GM12878 (cell line): ENCODE results near the gene PAPSS2. TPM values are rescaled to one million over a fixed set of nuclear protein-coding genes. Genes with fewer than 3 reads are reported as not detected.

ENCODE experiments used
- ATAC-seq: fragments of 200-7000 bp; cut with Tn5 transposase; 3 replicates; pipeline ENCODE4 v1.9.1; 2020; ENCODE audit warnings: mild to moderate bottlenecking, moderate library complexity
- BruUV-seq: library from RNA; stranded (reverse); fragments of 400-500 nt; replicated peaks from 2 replicates; lab custom pipeline; 2021; lab: Mats Ljungman, UMichigan
- CTCF ChIA-PET: fragments of 300-600 bp; sonication (Branson Sonifier 250); formaldehyde crosslinking; extraction: SDS; loops from one replicate; lab custom pipeline; 2021; ENCODE audit warnings: inconsistent platforms; lab: Yijun Ruan, JAX
- POLR2A ChIA-PET: fragments of 350-600 bp; formaldehyde crosslinking; extraction: SDS; loops from one replicate; lab custom pipeline; 2021; ENCODE audit warnings: inconsistent platforms; lab: Charles Lee
- RAD21 ChIA-PET: fragments of 300-600 bp; sonication (Branson Sonifier 250); formaldehyde crosslinking; loops from one replicate; lab custom pipeline; 2023; ENCODE audit warnings: antibody characterized with exemption; ENCODE audit not compliant: unreplicated experiment; lab: Charles Lee
- SMC1A ChIA-PET: fragments of 300-600 bp; sonication (Branson Sonifier 250); formaldehyde crosslinking; loops from one replicate; lab custom pipeline; 2023; ENCODE audit not compliant: unreplicated experiment, uncharacterized antibody; lab: Charles Lee
- DNase-seq: peaks from one replicate; pipeline ENCODE4 v3.0.0-alpha.2; 2011; ENCODE audit warnings: low read depth, low spot score
- FAIRE-seq: peaks from 3 replicates; lab custom pipeline; 2011; peaks lifted over from hg19 to GRCh38; lab: Jason Lieb, UNC
- H2AFZ ChIP-seq: 2 replicates; pipeline ENCODE4 v1.6.0; 2011; ENCODE audit warnings: low read depth, low read length, control low read depth; ENCODE audit not compliant: control insufficient read depth
- H3K27ac ChIP-seq: 2 replicates; pipeline ENCODE4 v1.5.1; 2011; ENCODE audit warnings: control low read depth; ENCODE audit not compliant: control insufficient read depth, insufficient read depth
- H3K27me3 ChIP-seq, 2 experiments: replicated peaks in 1 of 2; 2 replicates each; pipeline versions ENCODE4 v1.6.0 to v1.6.1; 2011; ENCODE audit warnings: low read length in 1 of 2; ENCODE audit not compliant: control insufficient read depth in 2 of 2, insufficient read depth in 2 of 2
- H3K36me3 ChIP-seq, 2 experiments: 2 replicates each; pipeline ENCODE4 v1.5.1; 2011; ENCODE audit warnings: low read length in 1 of 2; ENCODE audit not compliant: control insufficient read depth in 2 of 2, insufficient read depth in 2 of 2
- H3K4me1 ChIP-seq: 2 replicates; pipeline ENCODE4 v1.6.1; 2011; ENCODE audit warnings: mild to moderate bottlenecking, low read length, moderate library complexity, mixed read lengths; ENCODE audit not compliant: control insufficient read depth, insufficient read depth
- H3K4me2 ChIP-seq: 2 replicates; pipeline ENCODE4 v1.6.0; 2011; ENCODE audit warnings: control low read depth; ENCODE audit not compliant: control insufficient read depth, insufficient read depth
- H3K4me3 ChIP-seq: fragments of 200-600 bp; sonication (generic); 2 replicates; pipeline ENCODE4 v1.5.1; 2016
- H3K79me2 ChIP-seq: 2 replicates; pipeline ENCODE4 v1.6.0; 2011; ENCODE audit warnings: low read length; ENCODE audit not compliant: control insufficient read depth, insufficient read depth
- H3K9ac ChIP-seq: 2 replicates; pipeline ENCODE4 v1.8.0; 2011; ENCODE audit warnings: low read length, control low read depth, mixed read lengths; ENCODE audit not compliant: control insufficient read depth, insufficient read depth
- H3K9me3 ChIP-seq: replicated peaks from 3 replicates; pipeline ENCODE4 v1.5.1; 2011; ENCODE audit warnings: mild to moderate bottlenecking, low read length; ENCODE audit not compliant: control insufficient read depth, insufficient read depth
- H4K20me1 ChIP-seq: 2 replicates; pipeline ENCODE4 v1.6.0; 2011; ENCODE audit not compliant: control insufficient read depth, insufficient read depth
- BCL11A ChIP-seq: IDR thresholded peaks from 2 replicates; pipeline ENCODE4 v1.6.1; 2011; ENCODE audit warnings: low read depth, low read length
- CHD4 ChIP-seq: fragments of 200-600 bp; sonication (generic); IDR thresholded peaks from 2 replicates; pipeline ENCODE4 v1.6.1; 2016; ENCODE audit warnings: mild to moderate bottlenecking
- IKZF1 ChIP-seq: fragments of 450-650 bp; conservative IDR thresholded peaks from 2 replicates; pipeline ENCODE4 v1.6.1; 2017; ENCODE audit warnings: antibody characterized with exemption, mild to moderate bottlenecking
- IKZF2 ChIP-seq, 2 experiments: fragments of 450-650 bp; IDR thresholded peaks; 2 replicates each; pipeline ENCODE4 v1.6.1; 2017; ENCODE audit warnings: mild to moderate bottlenecking in 2 of 2, moderate library complexity in 2 of 2
- KDM1A ChIP-seq: fragments of 200-600 bp; sonication (generic); IDR thresholded peaks from 2 replicates; pipeline ENCODE4 v1.6.1; 2016; ENCODE audit warnings: borderline replicate concordance
- MTA3 ChIP-seq: IDR thresholded peaks from 2 replicates; pipeline ENCODE4 v1.6.1; 2012; ENCODE audit warnings: low read length, inconsistent platforms, borderline replicate concordance
- NFYB ChIP-seq: IDR thresholded peaks from 2 replicates; pipeline ENCODE4 v1.6.1; 2011; ENCODE audit warnings: low read depth, mild to moderate bottlenecking, low read length, improper control_type of control experiment, moderate library complexity; ENCODE audit not compliant: insufficient read depth
- NR2C2 ChIP-seq: IDR thresholded peaks from 2 replicates; pipeline ENCODE4 v1.6.1; 2011; ENCODE audit warnings: borderline replicate concordance, low read depth; ENCODE audit not compliant: control insufficient read depth, insufficient read length
- POLR2AphosphoS2 ChIP-seq: IDR thresholded peaks from 2 replicates; pipeline ENCODE4 v1.6.1; 2011; ENCODE audit warnings: low read depth, mild to moderate bottlenecking, low read length, improper control_type of control experiment, moderate library complexity
- POU2F2 ChIP-seq: IDR thresholded peaks from 3 replicates; pipeline ENCODE4 v1.6.1; 2011; ENCODE audit warnings: low read depth, mild to moderate bottlenecking, low read length, borderline replicate concordance
- RB1 ChIP-seq: fragments of 450-650 bp; formaldehyde crosslinking; IDR thresholded peaks from 2 replicates; pipeline ENCODE4 v1.6.1; 2017; ENCODE audit warnings: mild to moderate bottlenecking, borderline replicate concordance
- SRF ChIP-seq, 2 experiments: IDR thresholded peaks; 2 replicates each; pipeline ENCODE4 v1.6.1; 2011; ENCODE audit warnings: low read depth in 2 of 2, low read length in 2 of 2, mild to moderate bottlenecking in 1 of 2, moderate library complexity in 1 of 2
- STAT3 ChIP-seq: IDR thresholded peaks from 2 replicates; pipeline ENCODE4 v1.6.1; 2011; ENCODE audit warnings: low read depth, low read length, improper control_type of control experiment
- TCF3 ChIP-seq: IDR thresholded peaks from 2 replicates; pipeline ENCODE4 v1.6.1; 2012; ENCODE audit warnings: low read depth, mild to moderate bottlenecking, low read length, borderline replicate concordance; ENCODE audit not compliant: insufficient read depth
- YBX1 ChIP-seq: fragments of 450-650 bp; IDR thresholded peaks from 2 replicates; pipeline ENCODE4 v1.6.1; 2016; ENCODE audit warnings: antibody characterized with exemption
- WGBS: methylation state at CpG from one replicate; pipeline ENCODE4 v1.1.6; 2016; ENCODE audit warnings: low lambda C conversion rate; ENCODE audit not compliant: insufficient replicate concordance, insufficient coverage; ENCODE audit errors: missing lambda C conversion rate; 5-methylcytosine and 5-hydroxymethylcytosine counted together
- in situ Hi-C: fragments of 300-500 bp; cut with MboI; formaldehyde crosslinking; loops from 9 replicates; pipeline ENCODE4 v1.14.3; 2018; ENCODE audit warnings: mixed read lengths
- intact Hi-C: fragments of 100-400 bp; cut with micrococcal nuclease; formaldehyde crosslinking; loops from one replicate; pipeline ENCODE4 v1.14.2; 2022; ENCODE audit not compliant: unreplicated experiment
- polyA plus RNA-seq, 11 experiments: library from polyadenylated mRNA; depleted of rRNA in 4 of 11; unstranded in 6 of 11; stranded (reverse) in 5 of 11; fragments of >200 nt; fragmentation: Nextera tagmentation in 4 of 11; fragmentation: Illumina TruSeq in 1 of 11; extraction: Ambion mirVana in 4 of 11; extraction: Trizol in 1 of 11; gene quantifications; 1 replicate in 1 of 11; 2 replicates in 10 of 11; pipeline versions ENCODE4 v1.2.1 to v1.2.3, GENCODE V29; 2011 to 2016; ENCODE audit warnings: inconsistent platforms in 2 of 11, missing spikeins in 2 of 11, low read depth in 1 of 11
- total RNA-seq, 4 experiments: library from RNA; depleted of rRNA in 3 of 4; stranded (reverse); fragments of >200 nt in 3 of 4; fragmentation: Illumina TruSeq in 1 of 4; extraction: Trizol in 1 of 4; gene quantifications; 2 replicates each; pipeline versions ENCODE4 v1.2.1 to v1.2.3, GENCODE V29; 2013 to 2021
- TF ChIP-seq, protein P1 (sequence below): IDR thresholded peaks from 2 replicates; pipeline ENCODE4 v1.6.1; 2012; ENCODE audit warnings: low read length, inconsistent platforms
- TF ChIP-seq, protein P2 (sequence below): IDR thresholded peaks from 2 replicates; pipeline ENCODE4 v1.6.1; 2011; ENCODE audit warnings: low read depth, mild to moderate bottlenecking, low read length, moderate library complexity, borderline replicate concordance; ENCODE audit errors: extremely low read depth

PAPSS2 gene
- total and polyA plus RNA-seq, 10 of the 15 experiments (the other 5 are each of a cell fraction or from before 2014, with no cell fraction given) = 0.15 to 2.1 (median 0.37) TPM

GRCh38 chr10:87668324-87669074, 8.8 kb downstream of the PAPSS2 start:
- H3K9me3 ChIP-seq = no peaks in the 10 kb centered on the region
- H4K20me1 ChIP-seq = no peaks in the 10 kb centered on the region
- H3K36me3 ChIP-seq = no peaks in the 10 kb centered on the region
- BruUV-seq = no TSS peak
- SMC1A ChIA-PET = no interaction called here
- H3K4me2 ChIP-seq = no peak overlapping the region
- no peak overlapping the region for H3K27ac ChIP-seq
- RAD21 ChIA-PET = no interaction called here
- ATAC-seq (no peak), FAIRE-seq (no peak), DNase-seq (no peak)
- intact Hi-C loops = no loop called here
- POLR2A ChIA-PET = no interaction called here
- no peak for TF ChIP-seq NFYB
- TF ChIP-seq BCL11A = no peak
- no peak for TF ChIP-seq KDM1A
- TF ChIP-seq IKZF2 (IDR thresholded peaks at IDR 0.05) = no peak
- no peak for TF ChIP-seq TCF3
- no peak overlapping the region for H3K4me3 ChIP-seq
- H3K27me3 ChIP-seq = no peaks in the 10 kb centered on the region
- H3K79me2 ChIP-seq = no peaks in the 10 kb centered on the region
- no peak overlapping the region for H3K9ac ChIP-seq
- WGBS = 32% methylated on average over 5 of the region's 5 CpGs
- no peak overlapping the region for H2AFZ ChIP-seq
- CTCF ChIA-PET = interaction anchor here (0.8 kb wide), 1 partner anchor 10 kb away, joined by 3 read pairs; no protein-coding TSS in a partner anchor
- H3K4me1 ChIP-seq = no peaks in the 10 kb centered on the region
- in situ Hi-C loops = no loop called here

DNA sequence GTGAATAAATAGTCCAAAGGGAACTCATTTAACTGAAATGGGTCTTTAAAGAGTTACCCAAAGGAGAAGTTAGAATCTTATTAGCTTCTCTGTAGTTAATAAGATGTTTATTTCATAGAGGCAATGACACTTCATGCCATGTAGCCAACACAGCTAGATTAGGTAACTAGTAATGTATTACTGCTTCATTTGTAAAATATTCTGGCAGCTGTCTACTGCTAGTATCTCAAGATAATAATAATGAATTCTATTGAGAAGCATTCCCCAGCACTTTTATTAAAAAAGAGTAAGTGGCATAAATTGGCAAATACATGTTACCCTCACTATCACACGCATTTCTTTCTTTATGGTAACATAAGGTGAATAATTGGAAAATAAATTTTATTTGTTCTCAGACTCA, 10.1 kb downstream of the PAPSS2 start:
- 0% methylated on average over 1 of the region's 1 CpG for WGBS
- CTCF ChIA-PET = no interaction called here
- no peak for TF ChIP-seq POU2F2
- TF ChIP-seq, protein P1, sequence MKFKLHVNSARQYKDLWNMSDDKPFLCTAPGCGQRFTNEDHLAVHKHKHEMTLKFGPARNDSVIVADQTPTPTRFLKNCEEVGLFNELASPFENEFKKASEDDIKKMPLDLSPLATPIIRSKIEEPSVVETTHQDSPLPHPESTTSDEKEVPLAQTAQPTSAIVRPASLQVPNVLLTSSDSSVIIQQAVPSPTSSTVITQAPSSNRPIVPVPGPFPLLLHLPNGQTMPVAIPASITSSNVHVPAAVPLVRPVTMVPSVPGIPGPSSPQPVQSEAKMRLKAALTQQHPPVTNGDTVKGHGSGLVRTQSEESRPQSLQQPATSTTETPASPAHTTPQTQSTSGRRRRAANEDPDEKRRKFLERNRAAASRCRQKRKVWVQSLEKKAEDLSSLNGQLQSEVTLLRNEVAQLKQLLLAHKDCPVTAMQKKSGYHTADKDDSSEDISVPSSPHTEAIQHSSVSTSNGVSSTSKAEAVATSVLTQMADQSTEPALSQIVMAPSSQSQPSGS = no peak
- no peak for TF ChIP-seq POLR2AphosphoS2
- no peak for TF ChIP-seq STAT3
- no peak for TF ChIP-seq RB1
- TF ChIP-seq IKZF1 = no peak
- TF ChIP-seq YBX1 = no peak
- TF ChIP-seq, protein P2, sequence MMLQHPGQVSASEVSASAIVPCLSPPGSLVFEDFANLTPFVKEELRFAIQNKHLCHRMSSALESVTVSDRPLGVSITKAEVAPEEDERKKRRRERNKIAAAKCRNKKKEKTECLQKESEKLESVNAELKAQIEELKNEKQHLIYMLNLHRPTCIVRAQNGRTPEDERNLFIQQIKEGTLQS = no peak
- no peak for TF ChIP-seq CHD4
- no peak for TF ChIP-seq SRF (IDR thresholded peaks at IDR 0.05; ENCODE audit: low read depth in 2 of 2, low read length in 2 of 2)
- no peak for TF ChIP-seq MTA3
- no peak for TF ChIP-seq NR2C2

More for the DNA sequence above, 10.1 kb downstream of the PAPSS2 start:
- no peaks in the 10 kb centered on the region for H3K4me1 ChIP-seq
- DNase-seq = no peak
- intact Hi-C loops = no loop called here
- no peaks in the 10 kb centered on the region for H4K20me1 ChIP-seq
- in situ Hi-C loops = no loop called here
- FAIRE-seq = no peak
- H2AFZ ChIP-seq = no peak overlapping the region
- no peak overlapping the region for H3K4me3 ChIP-seq
- no peaks in the 10 kb centered on the region for H3K36me3 ChIP-seq
- no TSS peak for BruUV-seq
- H3K9ac ChIP-seq = no peak overlapping the region
- SMC1A ChIA-PET = no interaction called here
- H3K27ac ChIP-seq = no peak overlapping the region
- H3K79me2 ChIP-seq = no peaks in the 10 kb centered on the region
- ATAC-seq = no peak
- H3K27me3 ChIP-seq = no peaks in the 10 kb centered on the region
- POLR2A ChIA-PET = no interaction called here
- H3K9me3 ChIP-seq = no peaks in the 10 kb centered on the region
- H3K4me2 ChIP-seq = no peak overlapping the region
- RAD21 ChIA-PET = no interaction called here
